H7 (cell line): Measurements from ENCODE around the gene CTSH. TPM values are rescaled to one million over a fixed set of nuclear protein-coding genes. Genes with fewer than 3 reads are reported as not detected.
"Not testable (repeated sequence)": the region's sequence is repeated elsewhere in the genome, so short reads cannot be mapped to it uniquely, and the experiment has no call there.

Experiments
- DNase-seq: peaks from one replicate; pipeline ENCODE4 v3.0.0; 2012
- H3K27me3 ChIP-seq: 2 replicates; pipeline ENCODE4 v1.6.0; 2011; ENCODE audit warnings: mild to moderate bottlenecking, low read length; ENCODE audit not compliant: control insufficient read depth, insufficient read depth
- H3K36me3 ChIP-seq: replicated peaks from 2 replicates; pipeline ENCODE4 v1.5.1; 2011; ENCODE audit warnings: low read length; ENCODE audit not compliant: control insufficient read depth, insufficient read depth
- H3K4me3 ChIP-seq: 2 replicates; pipeline ENCODE4 v1.5.1; 2011; ENCODE audit warnings: low read depth, mild to moderate bottlenecking, control low read depth, low read length, moderate library complexity; ENCODE audit not compliant: insufficient read depth
- total RNA-seq: library from RNA; depleted of rRNA; stranded (reverse); fragments of >200 nt; shearing (Covaris generic); gene quantifications from 2 replicates; pipeline ENCODE4 v1.2.3, GENCODE V29; 2014

Gene CTSH
- total RNA-seq, 1 experiment from 2014 or later: 16.9 TPM

GRCh38 chr15:78910271-78910670 lies 34.6 kb downstream of the CTSH start:
- Histone ChIP-seq H3K36me3 (peaks cover 19% of the 10 kb centered on the region), H3K4me3 (no peak overlapping the region), H3K27me3 (no peaks in the 10 kb centered on the region)
- DNase-seq: peak; percentile 13

DNA sequence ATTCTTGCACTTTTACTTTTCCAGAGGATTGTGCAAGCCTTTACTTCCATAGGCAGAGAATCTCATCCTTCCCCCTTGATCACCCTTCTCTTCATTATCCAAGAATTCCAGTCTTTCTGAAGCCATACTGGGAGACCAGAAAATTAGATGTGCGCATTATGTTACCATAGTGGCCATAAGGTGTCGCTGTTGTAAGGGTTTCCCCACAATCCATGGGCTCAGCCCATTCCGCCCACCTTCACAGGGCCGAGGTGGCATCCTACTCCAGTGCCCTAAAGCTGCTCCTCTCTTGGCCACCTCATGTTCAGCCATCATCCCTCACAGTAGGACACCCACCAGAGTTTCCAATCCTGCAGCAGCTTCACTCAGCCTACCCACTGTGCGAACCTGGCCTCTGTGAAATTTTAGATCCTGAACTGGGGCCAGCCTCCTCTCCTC lies 35.0 kb downstream of the CTSH start:
- H3K36me3 ChIP-seq: peaks cover 19% of the 10 kb centered on the region
- H3K4me3 ChIP-seq: no peak overlapping the region
- H3K27me3 ChIP-seq: no peaks in the 10 kb centered on the region
- peak; percentile 80 for DNase-seq

DNA sequence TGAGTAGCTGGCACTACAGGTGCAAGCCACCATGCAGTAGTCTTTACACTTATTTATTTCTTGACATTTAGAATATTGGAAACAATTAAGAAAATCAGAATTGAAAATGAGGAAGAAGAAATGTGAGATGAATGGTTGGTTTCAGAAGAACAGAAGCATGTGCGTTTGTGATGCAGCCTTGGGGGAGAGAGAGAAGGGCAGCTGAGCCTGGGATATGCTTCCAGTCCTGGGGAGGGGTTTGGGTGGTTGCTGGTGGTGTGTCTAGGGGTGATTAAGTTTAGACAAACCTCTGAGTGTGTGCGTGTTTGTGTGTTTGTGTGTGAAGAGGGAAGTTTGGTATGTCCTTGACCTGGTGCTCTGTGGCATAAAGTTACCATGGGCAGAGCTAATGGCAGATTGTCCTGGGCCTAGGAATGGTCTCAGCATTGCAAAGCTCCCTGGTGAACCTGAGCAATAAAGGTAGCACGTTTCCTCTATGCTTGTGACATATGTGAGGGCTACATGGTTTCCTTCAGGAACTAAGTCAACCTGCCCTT lies 35.6 kb downstream of the CTSH start:
- no peak overlapping the region for H3K4me3 ChIP-seq
- H3K36me3 ChIP-seq: peaks cover 17% of the 10 kb centered on the region
- H3K27me3 ChIP-seq: no peaks in the 10 kb centered on the region
- no peak for DNase-seq

GRCh38 chr15:78907577-78907976 lies 37.3 kb downstream of the CTSH start:
- peak; percentile 81 for DNase-seq
- peaks cover 19% of the 10 kb centered on the region for H3K36me3 ChIP-seq

DNA sequence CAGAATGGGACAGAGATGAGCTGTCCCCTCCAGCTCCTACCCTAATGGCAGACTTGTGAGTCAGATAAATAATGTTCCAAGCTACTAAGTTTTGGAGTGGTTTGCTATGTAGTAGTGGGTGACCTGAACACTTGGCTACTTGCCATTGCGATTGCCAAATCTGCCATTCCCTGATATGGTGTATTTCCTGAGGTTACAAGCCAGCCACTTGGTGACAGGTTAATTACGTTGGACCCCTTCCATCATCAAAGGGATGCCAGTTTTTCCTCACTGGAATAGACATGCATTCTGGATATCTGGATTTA lies 38.6 kb downstream of the CTSH start:
- Histone ChIP-seq H3K27me3 (no peaks in the 10 kb centered on the region), H3K36me3 (peaks cover 27% of the 10 kb centered on the region)
- DNase-seq: no peak

More at GRCh38 chr15:78907577-78907976, 37.3 kb downstream of the CTSH start:
- Histone ChIP-seq H3K27me3 (no peaks in the 10 kb centered on the region), H3K4me3 (no peak overlapping the region)

GRCh38 chr15:78904599-78905358 lies 40.1 kb downstream of the CTSH start:
- H3K27me3 ChIP-seq: no peaks in the 10 kb centered on the region
- peaks cover 24% of the 10 kb centered on the region for H3K36me3 ChIP-seq

More for the DNA sequence above, 38.6 kb downstream of the CTSH start:
- H3K4me3 ChIP-seq: no peak overlapping the region

GRCh38 chr15:78902281-78903032 lies 42.4 kb downstream of the CTSH start:
- H3K4me3 ChIP-seq, DNase-seq, H3K27me3 ChIP-seq: not testable (repeated sequence)
- H3K36me3 ChIP-seq: peaks cover 28% of the 10 kb centered on the region

More at GRCh38 chr15:78904599-78905358, 40.1 kb downstream of the CTSH start:
- H3K4me3 ChIP-seq: no peak overlapping the region
- DNase-seq: no peak

DNA sequence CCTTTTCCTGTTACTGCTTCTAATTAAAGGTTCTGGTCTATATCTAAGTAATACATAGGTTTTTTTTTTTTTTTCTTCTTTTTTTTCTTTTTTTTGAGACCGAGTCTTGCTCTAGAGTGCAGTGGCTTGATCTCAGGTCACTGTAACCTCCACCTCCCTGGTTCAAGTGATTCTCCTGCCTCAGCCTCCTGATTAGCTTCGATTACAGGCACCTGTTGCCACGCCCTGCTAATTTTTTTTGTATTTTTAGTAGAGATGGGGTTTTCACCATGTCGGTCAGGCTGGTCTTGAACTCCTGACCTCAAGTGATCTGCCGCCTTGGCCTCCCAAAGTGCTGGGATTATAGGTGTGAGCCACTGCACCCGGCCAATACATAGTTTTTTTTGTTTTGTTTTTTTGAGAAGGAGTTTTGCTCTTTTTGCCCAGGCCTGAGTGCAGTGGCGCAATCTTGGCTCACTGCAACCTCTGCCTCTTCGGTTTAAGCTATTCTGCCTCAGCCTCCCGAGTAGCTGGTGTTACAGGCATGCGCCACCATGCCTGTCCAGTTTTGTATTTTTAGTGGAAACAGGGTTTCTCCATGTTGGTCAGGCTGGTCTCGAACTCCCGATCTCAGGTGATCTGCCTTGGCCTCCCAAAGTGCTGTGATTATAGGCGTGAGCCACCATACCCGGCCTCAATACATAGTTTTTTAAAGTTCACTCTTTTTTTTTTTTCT lies 43.9 kb downstream of the CTSH start:
- H3K36me3 ChIP-seq: peaks cover 28% of the 10 kb centered on the region

DNA sequence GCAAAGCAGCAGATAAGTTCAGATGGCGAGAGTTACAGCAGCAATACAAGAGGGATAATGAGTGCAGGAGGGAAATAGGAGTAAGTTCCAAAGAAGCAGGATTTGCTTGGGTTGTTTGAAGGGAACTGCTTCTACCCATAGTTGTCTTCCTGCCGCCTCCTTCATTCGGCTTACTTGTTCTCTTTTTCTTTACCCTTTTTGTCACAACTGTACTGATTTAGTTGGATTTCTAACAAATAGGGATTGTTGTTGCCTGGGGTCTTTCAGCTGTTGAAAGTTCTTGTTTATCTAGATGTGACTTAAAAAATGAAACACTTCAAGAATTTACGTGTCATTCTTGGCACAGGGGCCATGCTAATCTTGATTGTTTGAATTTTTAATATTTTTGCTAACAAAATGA lies 46.3 kb downstream of the CTSH start:
- H3K36me3 ChIP-seq: peaks cover 35% of the 10 kb centered on the region
- no peak overlapping the region for H3K4me3 ChIP-seq
- no peak for DNase-seq
- no peaks in the 10 kb centered on the region for H3K27me3 ChIP-seq

More for the DNA sequence above, 43.9 kb downstream of the CTSH start:
- not testable (repeated sequence) for DNase-seq, H3K27me3 ChIP-seq, H3K4me3 ChIP-seq

- no peak overlapping the region for H3K4me3 ChIP-seq
- H3K27me3 ChIP-seq: no peaks in the 10 kb centered on the region
- no peak for DNase-seq
- peaks cover 43% of the 10 kb centered on the region for H3K36me3 ChIP-seq
These were observed 49.4 kb downstream of the CTSH start for GRCh38 chr15:78895471-78895870.

DNA sequence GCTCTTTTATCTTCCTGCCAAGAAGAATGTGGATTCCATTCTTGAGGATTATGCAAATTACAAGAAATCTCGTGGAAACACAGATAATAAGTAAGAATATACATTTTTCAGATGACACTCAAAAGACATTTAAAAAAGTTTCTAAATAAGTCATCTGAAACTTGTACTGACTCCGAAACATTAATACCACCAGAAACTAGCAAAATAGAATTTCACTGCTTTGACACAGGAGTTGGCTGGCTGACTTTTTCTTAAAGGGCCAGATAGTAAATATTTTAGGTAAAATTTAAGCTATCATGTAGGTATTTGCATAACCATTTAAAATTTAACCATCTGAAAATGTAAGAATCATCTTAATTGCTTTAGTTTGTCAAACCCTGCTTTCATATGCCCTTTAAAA lies 51.3 kb downstream of the CTSH start:
- DNase-seq: no peak
- Histone ChIP-seq H3K27me3 (no peaks in the 10 kb centered on the region), H3K4me3 (no peak overlapping the region), H3K36me3 (peaks cover 47% of the 10 kb centered on the region)

GRCh38 chr15:78889000-78889399 lies 55.8 kb downstream of the CTSH start:
- DNase-seq: no peak
- Histone ChIP-seq H3K4me3 (no peak overlapping the region), H3K27me3 (no peaks in the 10 kb centered on the region), H3K36me3 (peaks cover 46% of the 10 kb centered on the region)

DNA sequence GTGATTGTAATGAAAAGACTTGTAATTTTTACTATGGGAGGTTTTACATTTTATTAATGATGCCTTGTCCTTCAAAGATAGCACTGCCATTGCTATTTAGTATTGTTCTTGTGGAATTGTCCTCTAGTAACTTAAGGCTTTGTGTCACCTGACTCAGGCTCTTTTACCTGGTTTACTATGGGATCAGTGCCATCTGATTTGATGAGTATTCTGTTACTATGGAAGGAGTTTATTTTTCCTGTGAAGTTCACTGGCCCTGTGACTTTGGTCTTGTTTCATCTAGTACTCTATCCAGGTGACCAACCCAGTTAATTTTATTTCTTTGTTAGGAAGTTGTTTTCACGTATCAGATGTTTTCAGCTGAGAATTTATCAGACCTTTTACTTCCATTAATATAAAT lies 63.2 kb downstream of the CTSH start:
- DNase-seq: no peak
- H3K36me3 ChIP-seq: peaks cover 9% of the 10 kb centered on the region
- no peaks in the 10 kb centered on the region for H3K27me3 ChIP-seq
- no peak overlapping the region for H3K4me3 ChIP-seq

DNA sequence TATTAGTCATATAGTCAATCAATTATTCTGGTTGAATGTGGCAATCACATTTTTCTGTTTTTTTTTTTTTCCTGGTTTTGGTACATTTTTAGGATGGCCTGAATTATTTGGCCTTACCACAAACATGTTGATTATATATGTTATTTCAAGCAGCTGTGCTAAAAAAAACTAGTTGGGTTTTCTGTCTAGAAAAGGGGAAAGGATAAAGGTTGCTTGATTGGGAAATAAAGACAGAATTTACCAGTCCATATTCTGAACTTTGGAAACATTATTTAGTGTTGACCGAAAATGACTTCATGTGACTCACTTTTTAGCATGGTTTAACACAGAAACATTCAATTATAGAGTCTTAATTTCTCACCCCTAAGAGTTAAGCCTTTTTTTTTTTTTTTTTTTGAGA lies 64.0 kb downstream of the CTSH start:
- H3K4me3 ChIP-seq: no peak overlapping the region
- no peak for DNase-seq
- no peaks in the 10 kb centered on the region for H3K27me3 ChIP-seq
- peaks cover 4% of the 10 kb centered on the region for H3K36me3 ChIP-seq

DNA sequence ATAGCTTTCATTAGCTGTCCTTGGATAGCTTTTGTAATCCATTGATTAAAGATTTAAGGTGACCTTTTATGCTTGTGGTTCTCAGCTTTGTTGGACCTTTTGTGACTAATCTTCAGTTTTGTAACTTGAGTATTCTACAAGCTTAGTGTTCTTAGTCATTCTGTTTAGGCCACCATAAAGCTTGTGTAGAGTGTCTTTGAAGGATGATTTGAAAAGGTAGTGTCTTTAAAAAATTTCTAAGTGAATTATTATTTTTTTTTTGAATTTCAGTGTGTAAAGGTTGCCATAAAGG lies 64.7 kb downstream of the CTSH start:
- H3K27me3 ChIP-seq: no peaks in the 10 kb centered on the region
- H3K36me3 ChIP-seq: peaks cover 4% of the 10 kb centered on the region
- DNase-seq: no peak
- H3K4me3 ChIP-seq: no peak overlapping the region
